HEK293 (cell line): ENCODE measurements around the gene PPIE.

ENCODE experiments used
- CTCF ChIA-PET: fragments of 350-600 bp; formaldehyde crosslinking; extraction: SDS; loops from one replicate; lab custom pipeline; 2021; ENCODE audit warnings: antibody characterized with exemption; lab: Yijun Ruan, JAX
- POLR2A ChIA-PET: fragments of 300-600 bp; formaldehyde crosslinking; extraction: SDS; loops from one replicate; lab custom pipeline; 2020; ENCODE audit warnings: antibody characterized with exemption, inconsistent platforms; lab: Yijun Ruan, JAX
- H3K27ac ChIP-seq: fragments of 200-500 bp; sonication (Bioruptor generic); 2 replicates; pipeline ENCODE4 v1.5.1; 2014; ENCODE audit warnings: low read depth, low read length, control low read depth, inconsistent platforms; ENCODE audit errors: extremely low read depth
- H3K36me3 ChIP-seq, 2 experiments: fragments of 200-500 bp in 1 of 2; sonication (Bioruptor generic) in 1 of 2; 1 replicate in 1 of 2; 2 replicates in 1 of 2; pipeline ENCODE4 v1.5.1; 2014 to 2017; ENCODE audit warnings: inconsistent platforms in 2 of 2, low read length in 2 of 2; ENCODE audit not compliant: control insufficient read depth in 2 of 2, insufficient read depth in 1 of 2
- H3K4me1 ChIP-seq: fragments of 200-500 bp; sonication (Bioruptor generic); 2 replicates; pipeline ENCODE4 v1.5.1; 2014; ENCODE audit warnings: mild to moderate bottlenecking, low read length, inconsistent platforms; ENCODE audit not compliant: control insufficient read depth, insufficient read depth
- H3K4me3 ChIP-seq: 2 replicates; pipeline ENCODE4 v1.5.1; 2011; ENCODE audit warnings: low read depth, mild to moderate bottlenecking, control low read depth, low read length, moderate library complexity
- H3K9me3 ChIP-seq: fragments of 200-500 bp; sonication (Bioruptor generic); 2 replicates; pipeline ENCODE4 v1.5.1; 2014; ENCODE audit warnings: low read depth, low read length, inconsistent platforms; ENCODE audit not compliant: control insufficient read depth, insufficient read depth
- BCL11B ChIP-seq: fragments of 450-650 bp; formaldehyde crosslinking; IDR thresholded peaks from 2 replicates; pipeline ENCODE4 v1.5.1; 2016; ENCODE audit warnings: low read depth, missing biosample characterization, missing genetic modification characterization
- GLIS1 ChIP-seq: fragments of 450-650 bp; formaldehyde crosslinking; IDR thresholded peaks from 2 replicates; pipeline ENCODE4 v1.5.1; 2016; ENCODE audit warnings: missing biosample characterization, missing genetic modification characterization
- HOXC10 ChIP-seq: sonication (generic); formaldehyde crosslinking; IDR thresholded peaks from 2 replicates; pipeline ENCODE4 v1.8.1; 2023; ENCODE audit warnings: mild to moderate bottlenecking, missing genetic modification reagents
- SETDB1 ChIP-seq: IDR thresholded peaks from one replicate; pipeline ENCODE4 v1.6.1; 2017; ENCODE audit warnings: mild to moderate bottlenecking, low read length, moderate library complexity, mixed read lengths; ENCODE audit not compliant: insufficient read length
- ZBTB21 ChIP-seq: fragments of 450-650 bp; formaldehyde crosslinking; IDR thresholded peaks from 2 replicates; pipeline ENCODE4 v1.5.1; 2017; ENCODE audit warnings: missing biosample characterization, missing genetic modification characterization
- ZNF518A ChIP-seq: fragments of 450-650 bp; formaldehyde crosslinking; conservative IDR thresholded peaks from 2 replicates; pipeline ENCODE4 v1.5.1; 2016; ENCODE audit warnings: low read depth, missing biosample characterization, missing genetic modification characterization
- ZNF558 ChIP-seq: fragments of 450-650 bp; formaldehyde crosslinking; IDR thresholded peaks from 2 replicates; pipeline ENCODE4 v1.5.1; 2016; ENCODE audit warnings: missing biosample characterization, missing genetic modification characterization
- ZNF585B ChIP-seq: fragments of 450-650 bp; formaldehyde crosslinking; IDR thresholded peaks from 2 replicates; pipeline ENCODE4 v1.5.1; 2016; ENCODE audit warnings: missing biosample characterization, missing genetic modification characterization
- ZNF670 ChIP-seq: fragments of 450-650 bp; formaldehyde crosslinking; IDR thresholded peaks from 2 replicates; pipeline ENCODE4 v1.5.1; 2016; ENCODE audit warnings: missing biosample characterization, missing genetic modification characterization, low read depth
- ZNF837 ChIP-seq: fragments of 450-650 bp; formaldehyde crosslinking; IDR thresholded peaks from 2 replicates; pipeline ENCODE4 v1.5.1; 2016; ENCODE audit warnings: missing biosample characterization, missing genetic modification characterization
- TF ChIP-seq, protein P1 (sequence below): fragments of 450-650 bp; formaldehyde crosslinking; IDR thresholded peaks from 2 replicates; pipeline ENCODE4 v1.5.1; 2016; ENCODE audit warnings: missing biosample characterization, missing genetic modification characterization
- TF ChIP-seq, protein P2 (sequence below): fragments of 450-650 bp; formaldehyde crosslinking; IDR thresholded peaks from 2 replicates; pipeline ENCODE4 v1.5.1; 2017; ENCODE audit warnings: missing biosample characterization, missing genetic modification characterization
- TF ChIP-seq, protein P3 (sequence below): fragments of 450-650 bp; formaldehyde crosslinking; conservative IDR thresholded peaks from 2 replicates; pipeline ENCODE4 v1.5.1; 2016; ENCODE audit warnings: low read depth, missing biosample characterization, missing genetic modification characterization

Gene PPIE

DNA sequence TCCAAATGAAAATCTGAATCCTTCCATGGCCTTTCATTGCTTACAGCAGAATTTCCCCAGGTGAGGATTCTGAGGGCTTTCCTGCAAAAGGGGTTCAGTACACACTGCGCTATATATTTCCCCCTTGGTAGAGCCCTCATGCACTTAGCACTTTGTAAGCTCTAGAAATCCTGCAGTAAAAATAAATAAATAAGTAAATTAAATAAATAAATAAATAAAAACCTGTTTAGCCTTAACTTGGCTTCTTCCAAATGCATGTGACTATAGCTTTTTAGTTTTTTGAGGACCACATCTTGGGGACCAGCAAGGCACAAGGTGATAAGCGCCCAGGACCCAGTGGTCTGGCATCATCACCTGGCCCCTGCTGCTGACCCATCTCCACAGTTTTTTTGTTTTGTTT is 53.2 kb downstream of the PPIE start (continued):
- peak; percentile 54; the same call in 1 of the 2 replicates for TF ChIP-seq ZNF558 (tag by site-specific recombination)
- TF ChIP-seq ZBTB21 (tag by site-specific recombination): 0 out of 2 replicates have a peak, but pooled peaks have one; percentile 10
- no peak for TF ChIP-seq ZNF670 (tag by site-specific recombination)
- no peak for TF ChIP-seq GLIS1 (tag by site-specific recombination)
- no peak for TF ChIP-seq ZNF585B (tag by site-specific recombination)
- peak; percentile 69 for TF ChIP-seq ZNF518A
- TF ChIP-seq HOXC10 (CRISPR knock-in tag): no peak
- no peak for TF ChIP-seq SETDB1
- TF ChIP-seq, all 188 proteins: peak for 13

- POLR2A ChIA-PET: no interaction called here
- CTCF ChIA-PET: interaction anchor here (0.6 kb wide), 1 partner anchor 245 kb away, joined by 5 read pairs; the partner anchor contains the start of gene CAP1
- TF ChIP-seq ZNF837 (no peak), BCL11B (no peak)
- TF ChIP-seq, protein P1, sequence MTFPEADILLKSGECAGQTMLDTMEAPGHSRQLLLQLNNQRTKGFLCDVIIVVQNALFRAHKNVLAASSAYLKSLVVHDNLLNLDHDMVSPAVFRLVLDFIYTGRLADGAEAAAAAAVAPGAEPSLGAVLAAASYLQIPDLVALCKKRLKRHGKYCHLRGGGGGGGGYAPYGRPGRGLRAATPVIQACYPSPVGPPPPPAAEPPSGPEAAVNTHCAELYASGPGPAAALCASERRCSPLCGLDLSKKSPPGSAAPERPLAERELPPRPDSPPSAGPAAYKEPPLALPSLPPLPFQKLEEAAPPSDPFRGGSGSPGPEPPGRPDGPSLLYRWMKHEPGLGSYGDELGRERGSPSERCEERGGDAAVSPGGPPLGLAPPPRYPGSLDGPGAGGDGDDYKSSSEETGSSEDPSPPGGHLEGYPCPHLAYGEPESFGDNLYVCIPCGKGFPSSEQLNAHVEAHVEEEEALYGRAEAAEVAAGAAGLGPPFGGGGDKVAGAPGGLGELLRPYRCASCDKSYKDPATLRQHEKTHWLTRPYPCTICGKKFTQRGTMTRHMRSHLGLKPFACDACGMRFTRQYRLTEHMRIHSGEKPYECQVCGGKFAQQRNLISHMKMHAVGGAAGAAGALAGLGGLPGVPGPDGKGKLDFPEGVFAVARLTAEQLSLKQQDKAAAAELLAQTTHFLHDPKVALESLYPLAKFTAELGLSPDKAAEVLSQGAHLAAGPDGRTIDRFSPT (tag by site-specific recombination): no peak
- TF ChIP-seq, protein P2, sequence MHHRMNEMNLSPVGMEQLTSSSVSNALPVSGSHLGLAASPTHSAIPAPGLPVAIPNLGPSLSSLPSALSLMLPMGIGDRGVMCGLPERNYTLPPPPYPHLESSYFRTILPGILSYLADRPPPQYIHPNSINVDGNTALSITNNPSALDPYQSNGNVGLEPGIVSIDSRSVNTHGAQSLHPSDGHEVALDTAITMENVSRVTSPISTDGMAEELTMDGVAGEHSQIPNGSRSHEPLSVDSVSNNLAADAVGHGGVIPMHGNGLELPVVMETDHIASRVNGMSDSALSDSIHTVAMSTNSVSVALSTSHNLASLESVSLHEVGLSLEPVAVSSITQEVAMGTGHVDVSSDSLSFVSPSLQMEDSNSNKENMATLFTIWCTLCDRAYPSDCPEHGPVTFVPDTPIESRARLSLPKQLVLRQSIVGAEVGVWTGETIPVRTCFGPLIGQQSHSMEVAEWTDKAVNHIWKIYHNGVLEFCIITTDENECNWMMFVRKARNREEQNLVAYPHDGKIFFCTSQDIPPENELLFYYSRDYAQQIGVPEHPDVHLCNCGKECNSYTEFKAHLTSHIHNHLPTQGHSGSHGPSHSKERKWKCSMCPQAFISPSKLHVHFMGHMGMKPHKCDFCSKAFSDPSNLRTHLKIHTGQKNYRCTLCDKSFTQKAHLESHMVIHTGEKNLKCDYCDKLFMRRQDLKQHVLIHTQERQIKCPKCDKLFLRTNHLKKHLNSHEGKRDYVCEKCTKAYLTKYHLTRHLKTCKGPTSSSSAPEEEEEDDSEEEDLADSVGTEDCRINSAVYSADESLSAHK (tag by site-specific recombination): no peak
- TF ChIP-seq, protein P3, sequence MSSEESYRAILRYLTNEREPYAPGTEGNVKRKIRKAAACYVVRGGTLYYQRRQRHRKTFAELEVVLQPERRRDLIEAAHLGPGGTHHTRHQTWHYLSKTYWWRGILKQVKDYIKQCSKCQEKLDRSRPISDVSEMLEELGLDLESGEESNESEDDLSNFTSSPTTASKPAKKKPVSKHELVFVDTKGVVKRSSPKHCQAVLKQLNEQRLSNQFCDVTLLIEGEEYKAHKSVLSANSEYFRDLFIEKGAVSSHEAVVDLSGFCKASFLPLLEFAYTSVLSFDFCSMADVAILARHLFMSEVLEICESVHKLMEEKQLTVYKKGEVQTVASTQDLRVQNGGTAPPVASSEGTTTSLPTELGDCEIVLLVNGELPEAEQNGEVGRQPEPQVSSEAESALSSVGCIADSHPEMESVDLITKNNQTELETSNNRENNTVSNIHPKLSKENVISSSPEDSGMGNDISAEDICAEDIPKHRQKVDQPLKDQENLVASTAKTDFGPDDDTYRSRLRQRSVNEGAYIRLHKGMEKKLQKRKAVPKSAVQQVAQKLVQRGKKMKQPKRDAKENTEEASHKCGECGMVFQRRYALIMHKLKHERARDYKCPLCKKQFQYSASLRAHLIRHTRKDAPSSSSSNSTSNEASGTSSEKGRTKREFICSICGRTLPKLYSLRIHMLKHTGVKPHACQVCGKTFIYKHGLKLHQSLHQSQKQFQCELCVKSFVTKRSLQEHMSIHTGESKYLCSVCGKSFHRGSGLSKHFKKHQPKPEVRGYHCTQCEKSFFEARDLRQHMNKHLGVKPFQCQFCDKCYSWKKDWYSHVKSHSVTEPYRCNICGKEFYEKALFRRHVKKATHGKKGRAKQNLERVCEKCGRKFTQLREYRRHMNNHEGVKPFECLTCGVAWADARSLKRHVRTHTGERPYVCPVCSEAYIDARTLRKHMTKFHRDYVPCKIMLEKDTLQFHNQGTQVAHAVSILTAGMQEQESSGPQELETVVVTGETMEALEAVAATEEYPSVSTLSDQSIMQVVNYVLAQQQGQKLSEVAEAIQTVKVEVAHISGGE: no peak
- no peaks in the 10 kb centered on the region for H3K36me3 ChIP-seq
- H3K9me3 ChIP-seq: no peaks in the 10 kb centered on the region
- no peak overlapping the region for H3K4me3 ChIP-seq
- no peak overlapping the region for H3K27ac ChIP-seq
- H3K4me1 ChIP-seq: no peaks in the 10 kb centered on the region
Observed at GRCh38 chr1:39795651-39796050, 57.0 kb downstream of the PPIE start.
